Muscle layer of duodenum (tissue), 2 donors: ENCODE measurements around the gene MARCHF11.

Experiments used
- H3K27ac ChIP-seq: one replicate; pipeline ENCODE4 v1.7.0; 2013; ENCODE audit warnings: mild to moderate bottlenecking, low read length
- H3K27me3 ChIP-seq: one replicate; pipeline ENCODE4 v1.7.0; 2013; ENCODE audit warnings: low read depth, mild to moderate bottlenecking, control low read depth, low read length
- H3K36me3 ChIP-seq, 2 donors: one replicate each; pipeline ENCODE4 v1.7.0; 2013; ENCODE audit warnings: low read length in 2 of 2, control low read depth in 1 of 2, mild to moderate bottlenecking in 1 of 2; ENCODE audit not compliant: insufficient read depth in 2 of 2, control insufficient read depth in 1 of 2
- H3K4me1 ChIP-seq, 2 donors: one replicate each; pipeline ENCODE4 v1.7.0; 2013; ENCODE audit warnings: low read length in 2 of 2, mild to moderate bottlenecking in 2 of 2, control low read depth in 1 of 2, moderate library complexity in 1 of 2; ENCODE audit not compliant: insufficient read depth in 2 of 2, control insufficient read depth in 1 of 2
- H3K4me3 ChIP-seq, 2 donors: one replicate each; pipeline ENCODE4 v1.7.0; 2013; ENCODE audit warnings: low read length in 2 of 2, low read depth in 1 of 2, mild to moderate bottlenecking in 1 of 2
- H3K9me3 ChIP-seq, 2 donors: one replicate each; pipeline ENCODE4 v1.7.0; 2013; ENCODE audit warnings: low read length in 2 of 2, control low read depth in 1 of 2, mild to moderate bottlenecking in 1 of 2; ENCODE audit not compliant: control insufficient read depth in 1 of 2
- donor health status: healthy.

Gene MARCHF11

GRCh38 chr5:16179511-16179935 lies at the start of gene MARCHF11:
Gene MARCHF11, minus strand, starts transcription at chr5:16179791. Its CDS starts 216 bp downstream, at chr5:16179575.
- peaks cover 8% of the 10 kb centered on the region for H3K27me3 ChIP-seq
- peaks cover 0 to 5% of the 10 kb centered on the region in 2 donors for H3K4me1 ChIP-seq
- H3K4me3 ChIP-seq, result peak within 1 kb of the TSS in 1 of 2 donors; percentile 42
- H3K27ac ChIP-seq, result no peak within 1 kb of the TSS
- no peaks in the 10 kb centered on the region for H3K36me3 ChIP-seq
- no peaks in the 10 kb centered on the region for H3K9me3 ChIP-seq

DNA sequence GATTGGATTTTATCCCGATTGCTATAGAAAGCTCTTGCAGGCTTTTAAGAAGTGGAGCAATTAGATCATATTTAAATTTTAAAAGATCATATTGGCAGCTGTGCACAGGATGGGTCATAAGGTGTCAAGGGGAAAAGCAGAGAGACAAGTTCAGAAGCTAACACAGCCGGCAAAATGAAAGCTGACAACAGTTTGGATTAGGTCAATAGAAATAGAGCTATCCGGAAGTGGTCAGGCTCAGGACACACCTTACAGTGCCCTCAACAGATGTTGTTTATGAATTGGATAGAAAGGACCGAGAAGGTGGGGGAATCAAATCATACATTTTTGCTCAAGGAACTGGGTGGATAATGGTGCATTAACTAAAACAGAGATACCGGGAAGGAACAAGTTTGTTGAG lies 46.3 kb upstream of the MARCHF11 start:
- no peak overlapping the region for H3K4me3 ChIP-seq
- H3K27ac ChIP-seq, result no peak overlapping the region
- no peaks in the 10 kb centered on the region for H3K27me3 ChIP-seq
- H3K4me1 ChIP-seq, result no peaks in the 10 kb centered on the region
- H3K9me3 ChIP-seq, result peaks cover 0 to 5% of the 10 kb centered on the region in 2 donors
- H3K36me3 ChIP-seq, result no peaks in the 10 kb centered on the region

GRCh38 chr5:16192311-16192710 lies 12.7 kb upstream of the MARCHF11 start:
- H3K4me1 ChIP-seq, result no peaks in the 10 kb centered on the region
- no peaks in the 10 kb centered on the region for H3K27me3 ChIP-seq
- peaks cover 0 to 3% of the 10 kb centered on the region in 2 donors for H3K9me3 ChIP-seq
- no peaks in the 10 kb centered on the region for H3K36me3 ChIP-seq
- H3K27ac ChIP-seq, result no peak overlapping the region
- no peak overlapping the region for H3K4me3 ChIP-seq

DNA sequence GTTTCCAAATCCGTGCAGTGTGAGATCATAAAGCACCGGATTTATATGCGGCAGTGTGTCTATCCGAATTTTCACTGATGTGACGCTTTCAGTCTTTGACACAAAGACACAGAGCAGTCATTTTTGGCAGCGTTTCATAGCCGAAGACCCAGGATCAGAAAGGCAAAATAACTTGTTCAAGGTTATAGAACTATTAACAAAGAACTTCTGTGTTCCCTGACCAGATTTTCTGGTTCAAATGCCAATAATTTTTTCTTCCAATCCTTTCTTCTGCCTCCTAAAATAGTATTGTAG lies 1.1 kb upstream of the MARCHF11 start:
- Histone ChIP-seq H3K27ac (no peak overlapping the region), H3K27me3 (peaks cover 8% of the 10 kb centered on the region), H3K9me3 (no peaks in the 10 kb centered on the region), H3K36me3 (no peaks in the 10 kb centered on the region), H3K4me3 (no peak overlapping the region), H3K4me1 (peaks cover 0 to 5% of the 10 kb centered on the region in 2 donors)

DNA sequence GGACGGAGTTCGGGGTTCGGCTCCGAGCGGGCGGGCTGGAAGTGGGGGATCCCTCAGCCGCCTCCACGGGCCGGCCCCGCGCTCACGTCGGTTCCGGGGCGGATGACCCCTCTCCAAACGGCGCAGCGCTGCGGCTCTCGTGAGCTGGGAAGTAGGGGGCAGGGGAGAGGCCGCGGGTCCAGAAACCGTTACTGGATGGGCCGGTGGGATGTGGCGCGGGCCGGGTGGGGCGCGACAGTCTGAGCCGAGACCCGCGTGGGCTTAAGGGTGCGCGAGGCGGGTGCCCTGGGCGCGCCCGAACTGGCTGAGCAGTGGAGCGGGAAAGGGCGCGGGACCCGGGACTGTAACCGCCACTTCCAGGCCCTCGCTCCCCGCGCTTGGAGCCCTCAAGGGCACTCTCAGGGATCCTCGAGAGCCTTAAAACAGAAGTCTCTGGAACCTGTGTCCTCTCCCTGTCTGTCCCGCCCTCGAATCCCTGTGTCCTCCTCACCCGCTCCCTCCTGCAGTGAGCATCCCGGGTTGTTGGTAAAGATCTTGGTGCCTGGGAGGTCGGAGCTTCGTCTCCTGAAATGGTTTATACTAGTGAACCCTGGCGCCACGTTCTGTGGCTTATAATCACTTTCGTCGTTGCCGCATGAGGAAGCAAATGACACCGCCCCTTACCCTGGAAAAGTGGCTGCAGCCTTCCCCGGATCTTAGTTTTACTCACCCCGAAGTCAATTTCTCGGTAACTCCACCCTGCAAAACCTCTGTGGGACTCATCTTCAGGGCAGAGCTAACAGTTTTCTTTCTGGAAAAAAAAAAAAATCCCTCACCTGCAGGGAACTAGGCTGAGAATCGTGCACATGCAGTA lies 571 bp upstream of the MARCHF11 start:
- H3K27me3 ChIP-seq, result peaks cover 8% of the 10 kb centered on the region
- H3K4me3 ChIP-seq, result peak overlapping the region in 1 of 2 donors; percentile 25

GRCh38 chr5:16178745-16179372 lies 732 bp downstream of the MARCHF11 start:
- Histone ChIP-seq H3K9me3 (no peaks in the 10 kb centered on the region), H3K4me1 (peaks cover 0 to 5% of the 10 kb centered on the region in 2 donors), H3K4me3 (peak overlapping the region in 1 of 2 donors; percentile 42), H3K27me3 (peaks cover 8% of the 10 kb centered on the region), H3K36me3 (no peaks in the 10 kb centered on the region), H3K27ac (no peak overlapping the region)

More for the DNA sequence above, 571 bp upstream of the MARCHF11 start:
- H3K9me3 ChIP-seq, result no peaks in the 10 kb centered on the region
- no peaks in the 10 kb centered on the region for H3K36me3 ChIP-seq
- H3K4me1 ChIP-seq, result peaks cover 0 to 5% of the 10 kb centered on the region in 2 donors
- no peak overlapping the region for H3K27ac ChIP-seq

- Histone ChIP-seq H3K27me3 (no peaks in the 10 kb centered on the region), H3K4me1 (no peaks in the 10 kb centered on the region), H3K4me3 (no peak overlapping the region), H3K36me3 (no peaks in the 10 kb centered on the region), H3K27ac (no peak overlapping the region), H3K9me3 (no peaks in the 10 kb centered on the region)
Measured at GRCh38 chr5:16169550-16169949, 10.0 kb downstream of the MARCHF11 start.

GRCh38 chr5:16160706-16161105 lies 18.9 kb downstream of the MARCHF11 start:
- Histone ChIP-seq H3K4me3 (no peak overlapping the region), H3K36me3 (no peaks in the 10 kb centered on the region), H3K27ac (no peak overlapping the region), H3K4me1 (no peaks in the 10 kb centered on the region), H3K9me3 (no peaks in the 10 kb centered on the region), H3K27me3 (no peaks in the 10 kb centered on the region)

DNA sequence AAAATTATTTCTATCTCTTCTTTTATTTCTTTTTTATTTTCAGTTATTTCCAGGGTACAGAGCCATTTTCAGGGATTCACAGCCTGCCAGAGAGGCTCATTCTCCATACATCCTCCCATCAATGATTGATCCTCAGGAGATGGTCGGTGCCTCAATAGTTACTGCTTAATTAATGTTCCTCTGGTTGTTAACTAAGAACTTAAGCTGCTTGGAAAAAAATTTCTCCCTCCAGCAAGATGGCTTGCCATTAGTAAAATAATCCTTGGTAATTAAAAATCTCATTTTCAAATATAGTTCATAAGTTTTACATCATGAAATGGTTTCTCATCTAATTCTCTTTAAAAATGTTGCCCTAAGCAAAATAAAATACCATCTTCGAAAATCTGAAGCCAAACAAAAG lies 20.0 kb downstream of the MARCHF11 start:
- H3K9me3 ChIP-seq, result no peaks in the 10 kb centered on the region
- no peak overlapping the region for H3K27ac ChIP-seq
- H3K4me1 ChIP-seq, result no peaks in the 10 kb centered on the region
- H3K4me3 ChIP-seq, result no peak overlapping the region
- H3K27me3 ChIP-seq, result no peaks in the 10 kb centered on the region
- no peaks in the 10 kb centered on the region for H3K36me3 ChIP-seq

DNA sequence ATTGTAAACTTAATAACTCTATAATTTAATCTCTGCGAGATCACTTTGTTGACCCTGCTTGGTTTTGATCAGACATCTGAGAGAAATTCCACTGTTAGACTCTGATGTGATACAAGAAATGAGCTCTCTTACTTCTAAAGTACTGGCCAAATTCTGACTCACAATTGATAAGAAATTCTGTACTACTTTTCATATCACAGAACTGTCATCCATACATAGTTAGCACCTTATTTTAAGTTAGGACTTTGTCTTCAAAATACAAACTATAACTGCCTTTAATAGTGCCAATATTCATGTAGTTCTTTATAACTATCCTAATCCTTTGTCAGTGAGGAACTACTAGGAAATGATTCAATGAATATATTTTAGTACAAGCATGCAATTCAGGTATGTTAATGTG lies 23.4 kb downstream of the MARCHF11 start:
- Histone ChIP-seq H3K27me3 (no peaks in the 10 kb centered on the region), H3K27ac (no peak overlapping the region), H3K4me3 (no peak overlapping the region), H3K4me1 (no peaks in the 10 kb centered on the region), H3K9me3 (peaks cover 0 to 4% of the 10 kb centered on the region in 2 donors), H3K36me3 (no peaks in the 10 kb centered on the region)

- no peaks in the 10 kb centered on the region for H3K36me3 ChIP-seq
Measured at GRCh38 chr5:16152601-16153568, 26.7 kb downstream of the MARCHF11 start.

More at GRCh38 chr5:16152601-16153568, 26.7 kb downstream of the MARCHF11 start:
- peaks cover 0 to 8% of the 10 kb centered on the region in 2 donors for H3K9me3 ChIP-seq
- no peak overlapping the region for H3K4me3 ChIP-seq
- no peaks in the 10 kb centered on the region for H3K4me1 ChIP-seq
- H3K27ac ChIP-seq, result no peak overlapping the region
- no peaks in the 10 kb centered on the region for H3K27me3 ChIP-seq
